HAP-1 (cell line): Measurements from ENCODE around the gene ESRP2.

Source experiments
- DNase-seq, 2 experiments: peaks; one replicate each; pipeline ENCODE4 v3.0.0-alpha.2; 2016 to 2020; ENCODE audit warnings: low spot score in 2 of 2
- H3K27me3 ChIP-seq: fragments of 250-450 bp; sonication (Bioruptor Pico); 2 replicates; pipeline ENCODE4 v1.5.1; 2020; ENCODE audit warnings: low read depth, mild to moderate bottlenecking, moderate library complexity
- H3K36me3 ChIP-seq: fragments of 250-450 bp; sonication (Bioruptor Pico); replicated peaks from 2 replicates; pipeline ENCODE4 v1.5.1; 2020; ENCODE audit warnings: mild to moderate bottlenecking
- H3K4me1 ChIP-seq: fragments of 250-450 bp; sonication (Bioruptor Pico); 2 replicates; pipeline ENCODE4 v1.5.1; 2020; ENCODE audit warnings: mild to moderate bottlenecking
- H3K4me3 ChIP-seq: fragments of 250-450 bp; sonication (Bioruptor Pico); 2 replicates; pipeline ENCODE4 v1.5.1; 2020; ENCODE audit warnings: mild to moderate bottlenecking, moderate library complexity
- H3K9me3 ChIP-seq: fragments of 250-450 bp; sonication (Bioruptor Pico); 2 replicates; pipeline ENCODE4 v1.5.1; 2020; ENCODE audit warnings: mild to moderate bottlenecking, moderate library complexity
- in situ Hi-C: fragments of 300-500 bp; cut with MboI; formaldehyde crosslinking; loops from 3 replicates; pipeline ENCODE4 v1.14.3; 2020; ENCODE audit warnings: low sequenced_read_pairs, inconsistent platforms, mixed read lengths

Gene ESRP2

GRCh38 chr16:68235887-68236136 lies at the start of gene ESRP2:
ESRP2 (minus strand) TSS chr16:68236127; CDS start chr16:68236045, 82 bp downstream.
- Histone ChIP-seq H3K27me3 (no peaks in the 10 kb centered on the region), H3K4me3 (peak within 1 kb of the TSS; percentile 42), H3K9me3 (no peaks in the 10 kb centered on the region), H3K4me1 (peaks cover 15% of the 10 kb centered on the region), H3K36me3 (no peaks in the 10 kb centered on the region)
- DNase-seq = no peak
- in situ Hi-C loops = no loop called here

- Histone ChIP-seq H3K4me3 (no peak overlapping the region), H3K4me1 (no peaks in the 10 kb centered on the region), H3K27me3 (no peaks in the 10 kb centered on the region), H3K36me3 (peaks cover 53% of the 10 kb centered on the region), H3K9me3 (no peaks in the 10 kb centered on the region)
- in situ Hi-C loops = no loop called here
- DNase-seq = no peak
These were observed 49.8 kb upstream of the ESRP2 start for GRCh38 chr16:68285683-68286082.

GRCh38 chr16:68284847-68285246 lies 48.9 kb upstream of the ESRP2 start:
- in situ Hi-C loops = no loop called here
- Histone ChIP-seq H3K27me3 (no peaks in the 10 kb centered on the region), H3K36me3 (peaks cover 51% of the 10 kb centered on the region), H3K4me1 (no peaks in the 10 kb centered on the region), H3K4me3 (no peak overlapping the region), H3K9me3 (no peaks in the 10 kb centered on the region)
- DNase-seq = no peak

GRCh38 chr16:68283801-68284598 lies 48.1 kb upstream of the ESRP2 start:
- H3K9me3 ChIP-seq = no peaks in the 10 kb centered on the region

GRCh38 chr16:68283346-68283745 lies 47.4 kb upstream of the ESRP2 start:
- H3K27me3 ChIP-seq = no peaks in the 10 kb centered on the region
- no peak overlapping the region for H3K4me3 ChIP-seq
- no peaks in the 10 kb centered on the region for H3K9me3 ChIP-seq
- DNase-seq = no peak
- H3K4me1 ChIP-seq = no peaks in the 10 kb centered on the region
- H3K36me3 ChIP-seq = peaks cover 51% of the 10 kb centered on the region
- in situ Hi-C loops = no loop called here

More at GRCh38 chr16:68283801-68284598, 48.1 kb upstream of the ESRP2 start:
- in situ Hi-C loops = no loop called here
- Histone ChIP-seq H3K4me1 (no peaks in the 10 kb centered on the region), H3K4me3 (no peak overlapping the region), H3K27me3 (no peaks in the 10 kb centered on the region), H3K36me3 (peaks cover 53% of the 10 kb centered on the region)
- DNase-seq = no peak

GRCh38 chr16:68282064-68282452 lies 46.1 kb upstream of the ESRP2 start:
- H3K4me1 ChIP-seq = no peaks in the 10 kb centered on the region
- H3K36me3 ChIP-seq = peaks cover 52% of the 10 kb centered on the region
- H3K27me3 ChIP-seq = no peaks in the 10 kb centered on the region
- in situ Hi-C loops = no loop called here
- H3K4me3 ChIP-seq = no peak overlapping the region
- H3K9me3 ChIP-seq = no peaks in the 10 kb centered on the region
- DNase-seq = no peak

GRCh38 chr16:68281368-68282063 lies 45.6 kb upstream of the ESRP2 start:
- Histone ChIP-seq H3K36me3 (peaks cover 53% of the 10 kb centered on the region), H3K27me3 (no peaks in the 10 kb centered on the region), H3K4me3 (no peak overlapping the region), H3K4me1 (no peaks in the 10 kb centered on the region), H3K9me3 (no peaks in the 10 kb centered on the region)
- in situ Hi-C loops = no loop called here
- no peak for DNase-seq

- H3K4me3 ChIP-seq = no peak overlapping the region
- peaks cover 53% of the 10 kb centered on the region for H3K36me3 ChIP-seq
- in situ Hi-C loops = no loop called here
- no peaks in the 10 kb centered on the region for H3K27me3 ChIP-seq
- DNase-seq = no peak
- no peaks in the 10 kb centered on the region for H3K4me1 ChIP-seq
- H3K9me3 ChIP-seq = no peaks in the 10 kb centered on the region
These were observed 44.0 kb upstream of the ESRP2 start for GRCh38 chr16:68279726-68280558.

- H3K4me1 ChIP-seq = no peaks in the 10 kb centered on the region
- no peaks in the 10 kb centered on the region for H3K27me3 ChIP-seq
- no peaks in the 10 kb centered on the region for H3K9me3 ChIP-seq
- in situ Hi-C loops = no loop called here
- H3K36me3 ChIP-seq = peaks cover 47% of the 10 kb centered on the region
- no peak for DNase-seq
- no peak overlapping the region for H3K4me3 ChIP-seq
These were observed 40.3 kb upstream of the ESRP2 start for GRCh38 chr16:68276223-68276622.

GRCh38 chr16:68275611-68276191 lies 39.8 kb upstream of the ESRP2 start:
- Histone ChIP-seq H3K9me3 (no peaks in the 10 kb centered on the region), H3K4me3 (no peak overlapping the region), H3K36me3 (peaks cover 46% of the 10 kb centered on the region), H3K4me1 (no peaks in the 10 kb centered on the region), H3K27me3 (no peaks in the 10 kb centered on the region)
- in situ Hi-C loops = no loop called here
- no peak for DNase-seq

- Histone ChIP-seq H3K4me1 (no peaks in the 10 kb centered on the region), H3K9me3 (no peaks in the 10 kb centered on the region), H3K4me3 (no peak overlapping the region), H3K27me3 (no peaks in the 10 kb centered on the region), H3K36me3 (peaks cover 42% of the 10 kb centered on the region)
- in situ Hi-C loops = no loop called here
- DNase-seq = no peak
These were observed 38.5 kb upstream of the ESRP2 start for GRCh38 chr16:68274441-68274840.

- DNase-seq = no peak
- H3K4me3 ChIP-seq = no peak overlapping the region
- H3K9me3 ChIP-seq = no peaks in the 10 kb centered on the region
- no peaks in the 10 kb centered on the region for H3K4me1 ChIP-seq
- peaks cover 42% of the 10 kb centered on the region for H3K36me3 ChIP-seq
- no peaks in the 10 kb centered on the region for H3K27me3 ChIP-seq
- in situ Hi-C loops = no loop called here
These were observed 38.0 kb upstream of the ESRP2 start for GRCh38 chr16:68273896-68274295.

- Histone ChIP-seq H3K9me3 (no peaks in the 10 kb centered on the region), H3K36me3 (peaks cover 42% of the 10 kb centered on the region), H3K4me3 (no peak overlapping the region), H3K4me1 (no peaks in the 10 kb centered on the region), H3K27me3 (no peaks in the 10 kb centered on the region)
- no peak for DNase-seq
- in situ Hi-C loops = no loop called here
These were observed 37.5 kb upstream of the ESRP2 start for GRCh38 chr16:68273459-68273858.
